ENCODE results near the gene MYF5. TPM values are rescaled to one million over a fixed set of nuclear protein-coding genes. Genes with fewer than 3 reads are reported as not detected.

Gene MYF5
- total and polyA plus RNA-seq, 11 donors: not detected

DNA sequence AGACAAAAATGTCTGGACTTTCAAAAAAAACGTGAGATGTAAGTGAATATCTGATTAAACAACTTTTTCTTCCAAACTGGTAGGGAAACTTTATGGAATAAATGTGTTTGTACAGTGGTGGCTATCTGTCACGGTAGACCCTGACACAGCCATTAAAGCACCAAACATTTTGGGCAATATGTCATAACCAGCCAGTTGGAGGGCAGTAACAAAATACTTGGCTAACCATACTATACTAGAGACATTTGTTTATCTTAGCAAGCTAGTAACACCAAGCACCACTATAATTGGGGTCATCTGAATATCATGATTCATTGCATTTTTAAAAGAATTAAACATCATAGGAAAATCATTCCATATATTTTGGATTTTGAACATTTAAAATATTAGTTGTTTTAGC is 15.3 kb upstream of the MYF5 start:
- Histone ChIP-seq H3K4me3 (no peak overlapping the region), H3K27ac (no peak overlapping the region), H3K36me3 (no peaks in the 10 kb centered on the region), H3K9me3 (no peaks in the 10 kb centered on the region), H3K27me3 (no peaks in the 10 kb centered on the region), H3K4me1 (peaks cover 0 to 11% (median 1%) of the 10 kb centered on the region in 12 donors)
- TF ChIP-seq, protein P1, sequence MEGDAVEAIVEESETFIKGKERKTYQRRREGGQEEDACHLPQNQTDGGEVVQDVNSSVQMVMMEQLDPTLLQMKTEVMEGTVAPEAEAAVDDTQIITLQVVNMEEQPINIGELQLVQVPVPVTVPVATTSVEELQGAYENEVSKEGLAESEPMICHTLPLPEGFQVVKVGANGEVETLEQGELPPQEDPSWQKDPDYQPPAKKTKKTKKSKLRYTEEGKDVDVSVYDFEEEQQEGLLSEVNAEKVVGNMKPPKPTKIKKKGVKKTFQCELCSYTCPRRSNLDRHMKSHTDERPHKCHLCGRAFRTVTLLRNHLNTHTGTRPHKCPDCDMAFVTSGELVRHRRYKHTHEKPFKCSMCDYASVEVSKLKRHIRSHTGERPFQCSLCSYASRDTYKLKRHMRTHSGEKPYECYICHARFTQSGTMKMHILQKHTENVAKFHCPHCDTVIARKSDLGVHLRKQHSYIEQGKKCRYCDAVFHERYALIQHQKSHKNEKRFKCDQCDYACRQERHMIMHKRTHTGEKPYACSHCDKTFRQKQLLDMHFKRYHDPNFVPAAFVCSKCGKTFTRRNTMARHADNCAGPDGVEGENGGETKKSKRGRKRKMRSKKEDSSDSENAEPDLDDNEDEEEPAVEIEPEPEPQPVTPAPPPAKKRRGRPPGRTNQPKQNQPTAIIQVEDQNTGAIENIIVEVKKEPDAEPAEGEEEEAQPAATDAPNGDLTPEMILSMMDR (IDR thresholded peaks at IDR 0.05): no peak
- TF ChIP-seq POLR2A (IDR thresholded peaks at IDR 0.05): no peak
- 70 to 85% (median 77%) methylated on average over 2 of the region's 2 CpGs for WGBS, 4 donors
- DNase-seq (no peak), ATAC-seq (no peak)
- intact Hi-C loops (cut with DNase I): no loop called here

DNA sequence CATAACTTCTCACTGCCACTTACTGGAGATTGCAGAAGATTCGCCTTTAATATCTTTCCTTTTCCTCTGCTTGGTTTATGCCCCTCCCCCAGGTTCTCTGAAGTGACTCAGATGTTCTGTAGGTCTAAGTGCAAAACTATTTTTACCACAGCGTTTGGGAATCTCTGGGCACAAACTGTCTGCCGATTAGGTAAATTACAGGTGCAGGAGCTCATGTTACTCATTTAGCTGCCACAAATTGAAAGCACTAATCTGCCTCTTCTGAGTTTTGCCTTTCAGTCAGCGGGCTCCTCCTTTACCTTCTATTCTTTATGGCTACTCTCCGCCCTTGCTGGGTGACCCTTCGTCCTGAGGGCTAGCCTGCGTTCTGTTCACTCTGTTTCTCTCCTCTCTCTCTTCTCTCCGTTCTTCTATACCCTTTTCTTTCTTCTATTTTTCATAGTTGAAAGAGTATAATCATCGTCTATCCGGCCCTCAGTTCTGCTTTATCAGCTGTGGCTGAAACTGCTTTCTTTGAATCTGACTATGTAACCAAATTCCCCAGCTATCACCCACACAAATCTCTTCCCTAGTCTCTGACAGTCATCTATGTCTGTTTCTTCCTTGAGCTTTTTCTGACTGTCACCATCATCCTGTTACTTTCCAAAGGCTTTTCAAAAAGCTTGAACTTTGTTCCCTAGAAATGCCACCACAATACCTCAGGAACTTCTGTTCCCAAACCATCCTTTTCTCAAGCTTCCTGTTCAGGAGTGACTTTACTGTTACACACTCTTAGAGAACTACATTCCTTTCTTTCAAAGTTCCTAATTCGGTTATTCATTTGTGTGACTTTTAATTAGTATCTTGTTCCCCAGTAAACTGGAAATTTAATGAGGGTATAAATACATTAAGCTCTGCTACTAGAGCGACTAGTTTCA is 13.6 kb upstream of the MYF5 start:
- intact Hi-C loops (cut with DNase I): no loop called here
- Histone ChIP-seq H3K9me3 (no peaks in the 10 kb centered on the region), H3K36me3 (no peaks in the 10 kb centered on the region), H3K4me1 (peaks cover 0 to 11% (median 2%) of the 10 kb centered on the region in 12 donors), H3K27me3 (peaks cover 0 to 8% (median 0%) of the 10 kb centered on the region in 9 donors), H3K27ac (peak overlapping the region in 7 of 12 donors; percentile 1 to 84 (median 36)), H3K4me3 (peak overlapping the region in 5 of 12 donors; percentile 3 to 30 (median 21))
- WGBS, 4 donors: 44 to 49% (median 48%) methylated on average over 12 of the region's 12 CpGs
- DNase-seq (no peak), ATAC-seq (peak; percentile 67 to 97 (median 80))
- TF ChIP-seq POLR2A (IDR thresholded peaks at IDR 0.05): no peak
- TF ChIP-seq, protein P1 (IDR thresholded peaks at IDR 0.05): no peak

DNA sequence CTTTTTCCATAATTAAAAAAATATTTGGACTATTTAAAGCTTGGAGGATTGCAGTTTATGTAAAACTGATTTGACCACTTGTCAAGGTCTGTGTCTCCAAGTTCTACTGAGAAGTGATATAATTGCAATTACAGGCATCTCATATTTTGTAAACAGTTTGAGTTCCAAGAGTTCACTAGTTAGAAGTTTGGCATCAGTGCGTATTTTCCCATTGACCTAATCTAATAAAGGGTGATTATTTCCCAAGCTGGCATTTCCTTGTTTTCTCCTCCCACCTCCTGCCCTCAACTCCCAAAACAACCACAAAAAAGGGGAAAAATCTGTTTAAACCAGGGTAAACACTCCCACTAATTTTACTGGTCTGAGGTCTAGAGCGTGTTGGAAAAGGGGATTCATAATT is 12.3 kb upstream of the MYF5 start:
- ATAC-seq (no peak), DNase-seq (no peak)
- H3K27me3 ChIP-seq: peaks cover 0 to 15% (median 5%) of the 10 kb centered on the region in 9 donors
- peaks cover 0 to 17% (median 3%) of the 10 kb centered on the region in 12 donors for H3K4me1 ChIP-seq
- intact Hi-C loops (cut with DNase I): no loop called here
- 67 to 78% (median 73%) methylated on average over 2 of the region's 2 CpGs for WGBS, 4 donors
- no peak overlapping the region for H3K27ac ChIP-seq
- H3K4me3 ChIP-seq: no peak overlapping the region
- TF ChIP-seq, protein P1 (IDR thresholded peaks at IDR 0.05): no peak
- no peak for TF ChIP-seq POLR2A (IDR thresholded peaks at IDR 0.05)
- H3K36me3 ChIP-seq: no peaks in the 10 kb centered on the region
- no peaks in the 10 kb centered on the region for H3K9me3 ChIP-seq

DNA sequence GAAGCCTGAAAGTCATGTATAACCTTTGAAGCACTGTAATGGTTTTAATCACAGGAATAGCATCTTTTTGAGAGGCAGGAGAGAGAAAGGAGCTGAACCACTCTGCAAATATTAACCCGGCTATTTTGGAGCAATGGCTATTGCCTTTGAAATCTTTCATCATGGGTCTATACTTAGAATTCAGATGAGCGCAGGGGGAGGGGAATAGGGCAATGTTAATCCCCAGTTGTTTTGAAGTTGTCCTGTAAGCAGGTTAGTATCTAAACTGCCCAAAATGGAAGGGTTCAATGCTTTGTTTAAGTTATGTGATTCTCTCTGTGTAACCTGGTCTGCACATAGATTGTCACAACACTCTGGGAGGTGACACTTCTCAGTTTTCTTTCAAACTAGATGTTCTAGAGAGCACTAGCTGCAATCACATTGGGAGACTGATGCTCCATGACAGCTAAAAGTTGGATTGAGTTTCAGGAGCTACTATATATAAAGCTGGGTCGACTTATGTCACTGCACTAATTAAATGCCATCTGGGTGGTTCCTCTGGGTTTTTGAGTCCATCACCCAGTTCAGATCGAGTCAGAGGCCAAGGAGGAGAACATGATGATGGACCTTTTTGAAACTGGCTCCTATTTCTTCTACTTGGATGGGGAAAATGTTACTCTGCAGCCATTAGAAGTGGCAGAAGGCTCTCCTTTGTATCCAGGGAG is 9.4 kb upstream of the MYF5 start, which contains the start of gene MYF6:
Gene MYF6, plus strand, starts transcription at position 509 of the 704 bp plus-strand sequence. Its CDS starts 86 bp downstream, at position 595.
- Histone ChIP-seq H3K36me3 (no peaks in the 10 kb centered on the region), H3K9me3 (no peaks in the 10 kb centered on the region), H3K27ac (no peak within 1 kb of the TSS), H3K4me3 (peak within 1 kb of the TSS in 6 of 12 donors; percentile 7 to 25 (median 18)), H3K4me1 (peaks cover 0 to 16% (median 3%) of the 10 kb centered on the region in 12 donors), H3K27me3 (peaks cover 0 to 27% (median 5%) of the 10 kb centered on the region in 9 donors)
- DNase-seq: no peak
- whole genome bisulfite sequencing, 4 donors: 62 to 80% (median 69%) methylated on average over 4 of the region's 4 CpGs
- TF ChIP-seq POLR2A (IDR thresholded peaks at IDR 0.05): no peak
- TF ChIP-seq, protein P1 (IDR thresholded peaks at IDR 0.05): no peak
- ATAC-seq: no peak
- intact Hi-C loops (cut with DNase I): no loop called here
